HepG2 (cell line): Measurements from ENCODE around the gene ME2. TPM values are rescaled to one million over a fixed set of nuclear protein-coding genes. Genes with fewer than 3 reads are reported as not detected.

Experiments
- ATAC-seq: fragments of 200-7000 bp; cut with Tn5 transposase; 3 replicates; pipeline ENCODE4 v1.9.1; 2020; ENCODE audit warnings: mild to moderate bottlenecking, moderate library complexity
- BruUV-seq: library from RNA; stranded (reverse); fragments of 400-500 nt; replicated peaks from 2 replicates; lab custom pipeline; 2021; lab: Mats Ljungman, UMichigan
- CTCF ChIA-PET: fragments of 300-600 bp; formaldehyde crosslinking; extraction: SDS; loops from one replicate; lab custom pipeline; 2021; ENCODE audit warnings: low total read pairs, inconsistent platforms, low intra/inter-chr PET ratio; lab: Yijun Ruan, JAX
- POLR2A ChIA-PET: fragments of 350-600 bp; sonication (Branson Sonifier 250); formaldehyde crosslinking; loops from one replicate; lab custom pipeline; 2020; ENCODE audit warnings: antibody characterized with exemption, inconsistent platforms; lab: Yijun Ruan, JAX
- DNase-seq: peaks from one replicate; pipeline ENCODE4 v3.0.0-alpha.2; 2015; ENCODE audit warnings: low spot score
- FAIRE-seq: peaks from 3 replicates; lab custom pipeline; 2011; peaks lifted over from hg19 to GRCh38; lab: Jason Lieb, UNC
- H2AFZ ChIP-seq: one replicate; pipeline ENCODE4 v1.6.1; 2011; ENCODE audit warnings: low read length, inconsistent platforms
- H3K27ac ChIP-seq: fragments of 300-600 bp; 3 replicates; pipeline ENCODE4 v1.8.0; 2011; ENCODE audit warnings: mixed run types, mild to moderate bottlenecking, mixed read lengths, low read length, inconsistent platforms; ENCODE audit not compliant: insufficient read depth; ENCODE audit errors: extremely low read length
- H3K27me3 ChIP-seq, 2 experiments: fragments of 200-600 bp in 1 of 2; 2 replicates in 1 of 2; 3 replicates in 1 of 2; pipeline versions ENCODE4 v1.6.0 to v1.8.0; 2011; ENCODE audit warnings: low read length in 2 of 2, mild to moderate bottlenecking in 2 of 2, moderate library complexity in 2 of 2, inconsistent platforms in 1 of 2; ENCODE audit not compliant: insufficient read depth in 2 of 2, control insufficient read depth in 1 of 2
- H3K36me3 ChIP-seq, 2 experiments: fragments of 200-600 bp in 1 of 2; replicated peaks in 1 of 2; 2 replicates in 1 of 2; 3 replicates in 1 of 2; pipeline versions ENCODE4 v1.5.1 to v1.8.0; 2011; ENCODE audit warnings: low read length in 2 of 2, inconsistent platforms in 1 of 2; ENCODE audit not compliant: insufficient read depth in 2 of 2, control insufficient read depth in 1 of 2
- H3K4me1 ChIP-seq: 2 replicates; pipeline ENCODE4 v1.5.1; 2012; ENCODE audit warnings: low read length, inconsistent platforms; ENCODE audit not compliant: insufficient read depth
- H3K4me2 ChIP-seq: 2 replicates; pipeline ENCODE4 v1.6.0; 2011; ENCODE audit warnings: low read depth, low read length, inconsistent platforms
- H3K4me3 ChIP-seq, 3 experiments: fragments of 200-600 bp in 1 of 3; sonication (generic), shearing (Covaris generic) in 1 of 3; replicated peaks in 1 of 3; 2 replicates each; pipeline ENCODE4 v1.5.1; 2011 to 2016; ENCODE audit warnings: low read length in 3 of 3, inconsistent platforms in 2 of 3, low read depth in 2 of 3, mild to moderate bottlenecking in 2 of 3, control low read depth in 1 of 3, mixed read lengths in 1 of 3; ENCODE audit not compliant: insufficient read depth in 1 of 3
- H3K79me2 ChIP-seq: one replicate; pipeline ENCODE4 v1.6.1; 2011; ENCODE audit warnings: low read length, inconsistent platforms; ENCODE audit not compliant: insufficient read depth
- H3K9ac ChIP-seq: 2 replicates; pipeline ENCODE4 v1.6.0; 2011; ENCODE audit warnings: mild to moderate bottlenecking, low read depth, low read length, inconsistent platforms; ENCODE audit not compliant: insufficient read depth
- H3K9me3 ChIP-seq: 2 replicates; pipeline ENCODE4 v1.5.1; 2012; ENCODE audit warnings: mild to moderate bottlenecking, low read length
- H4K20me1 ChIP-seq: 2 replicates; pipeline ENCODE4 v1.6.0; 2011; ENCODE audit warnings: inconsistent platforms, mild to moderate bottlenecking, low read length, moderate library complexity; ENCODE audit not compliant: insufficient read depth
- ATRX ChIP-seq: sonication (generic); formaldehyde crosslinking; IDR thresholded peaks from 2 replicates; pipeline ENCODE4 v1.4.0; 2020; ENCODE audit warnings: missing genetic modification reagents, borderline replicate concordance
- DMAP1 ChIP-seq: IDR thresholded peaks from 2 replicates; pipeline ENCODE4 v1.6.1; 2016
- GABPA ChIP-seq, 2 experiments: IDR thresholded peaks; 2 replicates each; pipeline ENCODE4 v1.6.1; 2011 to 2016; ENCODE audit warnings: low read depth in 2 of 2, low read length in 1 of 2, missing biosample characterization in 1 of 2, missing genetic modification characterization in 1 of 2
- HNRNPLL ChIP-seq: fragments of 200-400 bp; formaldehyde crosslinking; IDR thresholded peaks from 2 replicates; pipeline ENCODE4 v1.6.1; 2017; ENCODE audit warnings: mild to moderate bottlenecking, low read depth, low read length; ENCODE audit not compliant: poor library complexity, severe bottlenecking
- NFRKB ChIP-seq: fragments of 450-650 bp; IDR thresholded peaks from 2 replicates; pipeline ENCODE4 v1.6.1; 2017
- RNF2 ChIP-seq: fragments of 450-650 bp; conservative IDR thresholded peaks from 2 replicates; pipeline ENCODE4 v1.6.1; 2016; ENCODE audit warnings: low read depth
- SALL1 ChIP-seq: sonication (generic); formaldehyde crosslinking; IDR thresholded peaks from 2 replicates; pipeline ENCODE4 v1.8.0; 2022; ENCODE audit warnings: mild to moderate bottlenecking, missing genetic modification reagents
- ZNF749 ChIP-seq: sonication (generic); formaldehyde crosslinking; IDR thresholded peaks from 2 replicates; pipeline ENCODE4 v1.8.0; 2022; ENCODE audit warnings: mild to moderate bottlenecking, missing genetic modification reagents, moderate library complexity, borderline replicate concordance
- WGBS: methylation state at CpG from one replicate; pipeline ENCODE4 v1.1.6; 2017; ENCODE audit warnings: low lambda C conversion rate; 5-methylcytosine and 5-hydroxymethylcytosine counted together
- in situ Hi-C: cut with HindIII; loops from 2 replicates; pipeline ENCODE4 v1.10.0; 2017; ENCODE audit warnings: low pct_unique_long_range_greater_than_20kb; ENCODE audit not compliant: extremely low pct_ligation_motif_present
- intact Hi-C: fragments of 100-400 bp; cut with micrococcal nuclease; formaldehyde crosslinking; loops from one replicate; pipeline ENCODE4 v1.10.0; 2022; ENCODE audit not compliant: unreplicated experiment
- polyA plus RNA-seq, 8 experiments: library from polyadenylated mRNA; depleted of rRNA in 3 of 8; stranded (reverse) in 7 of 8; unstranded in 1 of 8; fragments of >200 nt; fragmentation: Illumina TruSeq in 4 of 8; extraction: Trizol in 4 of 8; gene quantifications; 2 replicates each; pipeline versions ENCODE4 v1.2.1 to v1.2.3, GENCODE V29; 2011 to 2016; ENCODE audit warnings: low read depth in 4 of 8, missing spikeins in 1 of 8, mixed read lengths in 1 of 8; ENCODE audit not compliant: insufficient read depth in 1 of 8
- total RNA-seq, 5 experiments: library from RNA; depleted of rRNA; stranded (reverse); fragments of >200 nt; fragmentation: Illumina TruSeq; extraction: Trizol; gene quantifications; 2 replicates each; pipeline ENCODE4 v1.2.3, GENCODE V29; 2016; ENCODE audit warnings: low read depth in 1 of 5
- TF ChIP-seq, protein P1 (sequence below): IDR thresholded peaks from 2 replicates; pipeline ENCODE4 v1.6.1; 2016; ENCODE audit warnings: missing compliant biosample characterization, missing genetic modification reagents, borderline replicate concordance

The ME2 gene
- total and polyA plus RNA-seq, 2 of the 13 experiments (the other 11 are each of a cell fraction or from before 2014, with no cell fraction given), result 17.3 to 20.6 TPM

DNA sequence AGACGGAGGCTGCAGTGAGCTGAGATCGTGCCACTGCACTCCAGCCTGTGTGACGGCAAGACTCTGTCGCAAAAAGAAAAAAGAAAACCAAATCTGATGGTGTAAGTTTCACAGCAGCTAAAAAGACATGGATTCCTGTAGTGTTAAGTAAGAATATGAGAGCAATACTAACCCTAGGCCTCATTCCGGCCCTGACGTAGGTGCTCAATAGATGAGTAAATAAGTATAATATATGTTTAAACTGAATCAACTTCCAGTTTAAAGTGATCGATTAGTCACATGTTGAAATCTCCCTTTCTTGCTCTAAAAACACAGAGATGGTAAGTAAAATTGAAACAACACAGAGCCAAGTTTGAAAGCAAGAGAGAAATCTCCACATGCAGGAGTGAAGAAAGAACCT lies 8.0 kb downstream of the ME2 start:
- FAIRE-seq (no peak), DNase-seq (no peak), ATAC-seq (no peak)
- CTCF ChIA-PET, result no interaction called here
- no TSS peak for BruUV-seq
- Histone ChIP-seq H3K4me3 (no peak overlapping the region), H4K20me1 (no peaks in the 10 kb centered on the region), H3K4me1 (peaks cover 14% of the 10 kb centered on the region), H3K79me2 (peaks cover 5% of the 10 kb centered on the region), H3K9ac (no peak overlapping the region), H3K27me3 (no peaks in the 10 kb centered on the region), H3K27ac (no peak overlapping the region), H3K36me3 (no peaks in the 10 kb centered on the region), H3K4me2 (no peak overlapping the region), H2AFZ (no peak overlapping the region), H3K9me3 (no peaks in the 10 kb centered on the region)
- intact Hi-C loops, result no loop called here
- no peak for TF ChIP-seq ZNF749 (CRISPR knock-in tag)
- in situ Hi-C loops, result no loop called here
- WGBS, result 97% methylated on average over 7 of the region's 7 CpGs
- POLR2A ChIA-PET, result interaction anchor here (2.1 kb wide), 1 partner anchor 8 kb away, joined by 9 read pairs; the partner anchor contains the start of gene ME2

DNA sequence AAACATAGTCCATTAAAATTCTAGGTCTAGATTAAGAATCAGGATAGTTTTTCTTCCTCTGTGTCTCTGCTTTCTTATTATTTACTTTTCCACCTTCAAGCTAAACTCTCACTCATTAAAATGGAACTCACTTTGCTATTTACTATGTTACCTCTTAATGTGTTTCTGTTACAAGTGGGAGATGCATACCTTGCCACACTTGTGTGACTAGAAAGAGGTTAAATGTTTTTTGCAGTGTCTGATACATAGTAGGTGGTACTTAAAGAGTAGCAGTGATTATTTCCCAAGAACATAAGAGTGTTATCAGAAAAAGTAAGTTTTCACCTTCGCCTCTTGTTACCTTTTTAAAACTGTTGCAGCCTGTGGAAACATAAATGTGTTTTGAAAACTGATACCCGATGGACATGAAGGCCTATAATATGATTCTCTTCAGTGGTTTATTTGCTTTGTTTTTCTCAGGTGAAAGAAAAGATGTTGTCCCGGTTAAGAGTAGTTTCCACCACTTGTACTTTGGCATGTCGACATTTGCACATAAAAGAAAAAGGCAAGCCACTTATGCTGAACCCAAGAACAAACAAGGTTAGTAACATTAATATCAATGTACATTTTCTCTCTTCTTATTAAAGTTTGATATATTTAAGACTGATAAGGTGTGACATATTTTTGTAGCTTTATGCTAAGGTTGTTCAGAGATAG lies 16.6 kb downstream of the ME2 start:
- Histone ChIP-seq H3K4me1 (peaks cover 24% of the 10 kb centered on the region), H3K27me3 (no peaks in the 10 kb centered on the region), H3K36me3 (peaks cover 0 to 6% of the 10 kb centered on the region in 2 experiments; a peak in 2 of 5 replicates), H3K4me2 (no peak overlapping the region), H3K9me3 (no peaks in the 10 kb centered on the region), H3K79me2 (no peaks in the 10 kb centered on the region), H3K27ac (no peak overlapping the region), H4K20me1 (no peaks in the 10 kb centered on the region), H3K4me3 (no peak overlapping the region), H3K9ac (no peak overlapping the region), H2AFZ (no peak overlapping the region)
- ATAC-seq, result no peak
- ChIA-PET CTCF (no interaction called here), POLR2A (interaction anchor here (2.1 kb wide), 1 partner anchor 72 kb away, joined by 5 read pairs; the partner anchor contains the start of gene ELAC1)
- no peak for FAIRE-seq
- no peak for TF ChIP-seq NFRKB
- TF ChIP-seq DMAP1 (CRISPR knock-in tag), result no peak
- TF ChIP-seq, protein P1, sequence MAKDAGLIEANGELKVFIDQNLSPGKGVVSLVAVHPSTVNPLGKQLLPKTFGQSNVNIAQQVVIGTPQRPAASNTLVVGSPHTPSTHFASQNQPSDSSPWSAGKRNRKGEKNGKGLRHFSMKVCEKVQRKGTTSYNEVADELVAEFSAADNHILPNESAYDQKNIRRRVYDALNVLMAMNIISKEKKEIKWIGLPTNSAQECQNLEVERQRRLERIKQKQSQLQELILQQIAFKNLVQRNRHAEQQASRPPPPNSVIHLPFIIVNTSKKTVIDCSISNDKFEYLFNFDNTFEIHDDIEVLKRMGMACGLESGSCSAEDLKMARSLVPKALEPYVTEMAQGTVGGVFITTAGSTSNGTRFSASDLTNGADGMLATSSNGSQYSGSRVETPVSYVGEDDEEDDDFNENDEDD (CRISPR knock-in tag), result no peak
- TF ChIP-seq SALL1 (CRISPR knock-in tag), result no peak
- no peak for TF ChIP-seq GABPA (IDR thresholded peaks at IDR 0.05; ENCODE audit: low read depth, low read length)
- TF ChIP-seq GABPA (CRISPR knock-in tag; IDR thresholded peaks at IDR 0.05; ENCODE audit: low read depth), result no peak
- no peak for TF ChIP-seq ATRX (CRISPR knock-in tag)
- TF ChIP-seq HNRNPLL, result no peak
- TF ChIP-seq RNF2, result no peak
- no TSS peak for BruUV-seq
- WGBS, result 69% methylated on average over 4 of the region's 4 CpGs
- in situ Hi-C loops (no loop called here), intact Hi-C loops (no loop called here)
- DNase-seq, result no peak
